UCSD-AML1 (cell line): ENCODE measurements around the gene KCTD11.
A peak's percentile ranks its signal among the peaks of the same experiment; 100 is the strongest.
"Not testable (repeated sequence)": the region's sequence is repeated elsewhere in the genome, so short reads cannot be mapped to it uniquely, and the experiment has no call there.

ENCODE experiments used
- DNase-seq: peaks from one replicate; lab custom pipeline; 2025; ENCODE audit not compliant: unreplicated experiment; lab: John Stamatoyannopoulos, UW

Gene KCTD11

GRCh38 chr17:7322520-7323194, 29.3 kb upstream of the KCTD11 start:
- no peak for DNase-seq

- peak; percentile 48 for DNase-seq
Observed at GRCh38 chr17:7323731-7324437, 28.1 kb upstream of the KCTD11 start.

- DNase-seq = no peak
Observed at GRCh38 chr17:7324438-7324779, 27.6 kb upstream of the KCTD11 start.

GRCh38 chr17:7325031-7325528, 26.9 kb upstream of the KCTD11 start:
- DNase-seq = no peak

GRCh38 chr17:7326186-7326585, 25.8 kb upstream of the KCTD11 start:
- no peak for DNase-seq

- no peak for DNase-seq
Observed at GRCh38 chr17:7327056-7327455, 24.9 kb upstream of the KCTD11 start.

GRCh38 chr17:7327501-7327900, 24.5 kb upstream of the KCTD11 start:
- DNase-seq = no peak

GRCh38 chr17:7328009-7328408, 24.0 kb upstream of the KCTD11 start:
- DNase-seq = no peak

- DNase-seq = no peak
Observed at GRCh38 chr17:7328840-7329373, 23.1 kb upstream of the KCTD11 start, which contains the start of gene NEURL4. Gene NEURL4 (minus strand): TSS chr17:7329335. CDS start chr17:7329312, 23 bp downstream.

GRCh38 chr17:7329374-7329996, 22.5 kb upstream of the KCTD11 start:
- DNase-seq = peak; percentile 98

- DNase-seq = peak; percentile 82
Observed at GRCh38 chr17:7329997-7330637, 21.8 kb upstream of the KCTD11 start.

- no peak for DNase-seq
Observed at GRCh38 chr17:7330638-7331015, 21.3 kb upstream of the KCTD11 start.

- DNase-seq = no peak
Observed at GRCh38 chr17:7332111-7332510, 19.9 kb upstream of the KCTD11 start.

GRCh38 chr17:7332600-7333069, 19.3 kb upstream of the KCTD11 start:
- DNase-seq = not testable (repeated sequence)

GRCh38 chr17:7334938-7335538, 16.9 kb upstream of the KCTD11 start:
- no peak for DNase-seq

GRCh38 chr17:7335765-7336164, 16.2 kb upstream of the KCTD11 start:
- DNase-seq = not testable (repeated sequence)

- DNase-seq = peak; percentile 87
Observed at GRCh38 chr17:7336240-7337175, 15.5 kb upstream of the KCTD11 start, which contains the start of gene ACAP1. Gene ACAP1 (plus strand): TSS chr17:7336529. CDS start chr17:7336735, 206 bp downstream.

- DNase-seq = not testable (repeated sequence)
Observed at GRCh38 chr17:7337600-7337999, 14.4 kb upstream of the KCTD11 start.

- DNase-seq = no peak
Observed at GRCh38 chr17:7340179-7340578, 11.8 kb upstream of the KCTD11 start.
